Stomach (tissue), 9 donors: ENCODE results near the gene USHBP1. TPM values are rescaled to one million over a fixed set of nuclear protein-coding genes. Genes with fewer than 3 reads are reported as not detected.

ENCODE experiments used
- DNase-seq, 2 donors: peaks; one replicate each; pipeline versions ENCODE4 v3.0.0 to v3.0.0-alpha.2; 2013 to 2019
- H3K27ac ChIP-seq, 5 donors: fragments of 200-600 bp in 4 of 5; sonication (generic) in 4 of 5; one replicate each; pipeline ENCODE4 v1.5.1; 2013 to 2019; ENCODE audit warnings: mild to moderate bottlenecking in 1 of 5, moderate library complexity in 1 of 5
- H3K27me3 ChIP-seq, 3 donors: fragments of 200-600 bp; sonication (generic); one replicate each; pipeline ENCODE4 v1.5.1; 2017 to 2019; ENCODE audit warnings: mixed run types in 1 of 3
- H3K36me3 ChIP-seq, 4 donors: fragments of 200-600 bp; sonication (generic); 1 replicate in 3 of 4; 2 replicates in 1 of 4; pipeline ENCODE4 v1.5.1; 2016 to 2019
- H3K4me1 ChIP-seq, 4 donors: fragments of 200-600 bp; sonication (generic); one replicate each; pipeline ENCODE4 v1.5.1; 2016 to 2019
- H3K4me3 ChIP-seq, 4 donors: fragments of 200-600 bp; sonication (generic) in 3 of 4; one replicate each; pipeline ENCODE4 v1.5.1; 2016 to 2019; ENCODE audit warnings: mild to moderate bottlenecking in 1 of 4
- H3K9me3 ChIP-seq, 4 donors: fragments of 200-600 bp; sonication (generic); one replicate each; pipeline ENCODE4 v1.5.1; 2016 to 2019
- CTCF ChIP-seq, 7 experiments: fragments of 450-650 bp in 4 of 7; fragments of 200-600 bp in 3 of 7; sonication (generic) in 3 of 7; IDR thresholded peaks; one replicate each; pipeline ENCODE4 v1.5.1; 2016 to 2019; ENCODE audit warnings: antibody characterized with exemption in 7 of 7, control low read depth in 2 of 7, mild to moderate bottlenecking in 1 of 7
- EP300 ChIP-seq: sonication (generic); formaldehyde crosslinking; IDR thresholded peaks from one replicate; pipeline ENCODE4 v1.6.1; 2017; ENCODE audit warnings: antibody characterized with exemption
- POLR2A ChIP-seq, 4 donors: fragments of 450-650 bp; IDR thresholded peaks; one replicate each; pipeline ENCODE4 v1.6.1; 2016; ENCODE audit warnings: antibody characterized with exemption in 4 of 4, control low read depth in 2 of 4, mild to moderate bottlenecking in 1 of 4, moderate library complexity in 1 of 4
- POLR2AphosphoS5 ChIP-seq, 3 donors: sonication (generic); formaldehyde crosslinking; IDR thresholded peaks; one replicate each; pipeline ENCODE4 v1.6.1; 2016; ENCODE audit warnings: antibody characterized with exemption in 3 of 3
- WGBS, 5 donors: extraction: QIAGEN DNeasy Blood & Tissue Kit in 3 of 5; methylation state at CpG; one replicate each; pipeline versions ENCODE4 v1.1.5 to v1.1.7; 2013 to 2018; 5-methylcytosine and 5-hydroxymethylcytosine counted together
- intact Hi-C: fragments of 100-400 bp; cut with DNase I; formaldehyde crosslinking; loops from one replicate; pipeline ENCODE4 v1.15.1; 2023; ENCODE audit warnings: low total_unique reads
- polyA plus RNA-seq, 3 donors: library from polyadenylated mRNA; stranded (reverse); fragments of 200-250 nt; gene quantifications; one replicate each; pipeline ENCODE4 v1.2.3, GENCODE V29; 2013
- total RNA-seq, 5 donors: library from RNA; depleted of rRNA; stranded (reverse); fragments of >200 nt; gene quantifications; one replicate each; pipeline versions ENCODE4 v1.1.0 to v1.2.3, GENCODE V29; 2014 to 2016
- donor health status: healthy with polysubstance abuse.
- donor health status: Bipolar disorder and iron deficiency.
- donor health status: healthy.

Gene USHBP1
- total and polyA plus RNA-seq, 8 donors: 2.1 to 7.7 (median 3.8) TPM; not detected in 2

GRCh38 chr19:17235300-17235970 lies 29.1 kb downstream of the USHBP1 start:
- TF ChIP-seq POLR2AphosphoS5 (IDR thresholded peaks at IDR 0.05) (peak in 2 of 3 donors; percentile 8 to 17), CTCF (IDR thresholded peaks at IDR 0.05) (peak in 3 of 7 experiments; percentile 31 to 63 (median 36)), EP300 (no peak), POLR2A (IDR thresholded peaks at IDR 0.05) (no peak)
- intact Hi-C loops: no loop called here
- peak; percentile 77 to 92 for DNase-seq
- Histone ChIP-seq H3K9me3 (no peaks in the 10 kb centered on the region), H3K27ac (peak overlapping the region; percentile 75 to 86 (median 85)), H3K4me3 (peak overlapping the region; percentile 44 to 73 (median 53)), H3K27me3 (no peaks in the 10 kb centered on the region), H3K4me1 (peaks cover 38 to 65% (median 59%) of the 10 kb centered on the region in 4 donors), H3K36me3 (peaks cover 17 to 56% (median 54%) of the 10 kb centered on the region in 4 donors)
- 3 to 10% (median 5%) methylated on average over 4 to 80 of the region's 80 CpGs for WGBS, 5 donors

GRCh38 chr19:17234911-17235299 lies 29.6 kb downstream of the USHBP1 start:
- H3K27me3 ChIP-seq: no peaks in the 10 kb centered on the region
- 15 to 30% (median 23%) methylated on average over 11 of the region's 11 CpGs for WGBS, 5 donors

GRCh38 chr19:17232258-17232657 lies 32.3 kb downstream of the USHBP1 start:
- Histone ChIP-seq H3K4me3 (no peak overlapping the region), H3K27me3 (no peaks in the 10 kb centered on the region), H3K27ac (no peak overlapping the region), H3K36me3 (peaks cover 17 to 56% (median 54%) of the 10 kb centered on the region in 4 donors), H3K9me3 (no peaks in the 10 kb centered on the region), H3K4me1 (peaks cover 31 to 55% (median 43%) of the 10 kb centered on the region in 4 donors)
- 86 to 93% (median 91%) methylated on average over 20 to 25 of the region's 25 CpGs for WGBS, 5 donors
- intact Hi-C loops: no loop called here
- no peak for DNase-seq
- TF ChIP-seq POLR2AphosphoS5 (IDR thresholded peaks at IDR 0.05) (no peak), POLR2A (IDR thresholded peaks at IDR 0.05) (no peak), CTCF (IDR thresholded peaks at IDR 0.05) (no peak), EP300 (no peak)

More at GRCh38 chr19:17234911-17235299, 29.6 kb downstream of the USHBP1 start:
- H3K9me3 ChIP-seq: no peaks in the 10 kb centered on the region
- H3K4me3 ChIP-seq: peak overlapping the region; percentile 44 to 73 (median 53)
- peak; percentile 68 to 79 for DNase-seq
- TF ChIP-seq POLR2AphosphoS5 (IDR thresholded peaks at IDR 0.05) (no peak), CTCF (IDR thresholded peaks at IDR 0.05) (no peak), EP300 (no peak), POLR2A (IDR thresholded peaks at IDR 0.05) (no peak)
- peak overlapping the region; percentile 75 to 86 (median 85) for H3K27ac ChIP-seq
- H3K36me3 ChIP-seq: peaks cover 17 to 56% (median 55%) of the 10 kb centered on the region in 4 donors
- peaks cover 32 to 60% (median 54%) of the 10 kb centered on the region in 4 donors for H3K4me1 ChIP-seq
- intact Hi-C loops: no loop called here

GRCh38 chr19:17229890-17230289 lies 34.7 kb downstream of the USHBP1 start:
- no peak overlapping the region for H3K4me3 ChIP-seq
- DNase-seq: no peak
- peaks cover 17 to 55% (median 52%) of the 10 kb centered on the region in 4 donors for H3K36me3 ChIP-seq
- TF ChIP-seq CTCF (IDR thresholded peaks at IDR 0.05) (no peak), POLR2A (IDR thresholded peaks at IDR 0.05) (no peak), EP300 (no peak), POLR2AphosphoS5 (IDR thresholded peaks at IDR 0.05) (no peak)
- 91 to 98% (median 95%) methylated on average over 3 of the region's 3 CpGs for WGBS, 5 donors
- no peaks in the 10 kb centered on the region for H3K9me3 ChIP-seq
- no peaks in the 10 kb centered on the region for H3K27me3 ChIP-seq
- intact Hi-C loops: no loop called here
- H3K4me1 ChIP-seq: peaks cover 18 to 43% (median 33%) of the 10 kb centered on the region in 4 donors
- H3K27ac ChIP-seq: no peak overlapping the region
